Adrenal gland (tissue), 12 donors: ENCODE results near the gene PSG4. TPM values are rescaled to one million over a fixed set of nuclear protein-coding genes. Genes with fewer than 3 reads are reported as not detected.
"Not testable (repeated sequence)": the region's sequence is repeated elsewhere in the genome, so short reads cannot be mapped to it uniquely, and the experiment has no call there.

ENCODE experiments used
- DNase-seq, 7 donors: peaks; one replicate each; pipeline ENCODE4 v3.0.0-alpha.2; 2019 to 2020
- H3K27ac ChIP-seq, 5 donors: fragments of 200-600 bp; sonication (generic) in 4 of 5; 1 replicate in 3 of 5; 2 replicates in 2 of 5; pipeline versions ENCODE4 v1.5.1 to v1.8.0; 2016 to 2020; ENCODE audit warnings: mild to moderate bottlenecking in 1 of 5
- H3K27me3 ChIP-seq: fragments of 200-600 bp; 2 replicates; pipeline ENCODE4 v1.8.0; 2021
- H3K36me3 ChIP-seq, 2 donors: fragments of 200-600 bp; replicated peaks in 1 of 2; 1 replicate in 1 of 2; 2 replicates in 1 of 2; pipeline versions ENCODE4 v1.5.1 to v1.8.0; 2018 to 2022
- H3K4me1 ChIP-seq, 2 donors: fragments of 200-600 bp; replicated peaks in 1 of 2; 1 replicate in 1 of 2; 2 replicates in 1 of 2; pipeline versions ENCODE4 v1.5.1 to v1.8.0; 2018 to 2021
- H3K4me3 ChIP-seq, 4 donors: fragments of 200-600 bp; sonication (generic) in 3 of 4; one replicate each; pipeline ENCODE4 v1.5.1; 2016 to 2018
- H3K9me3 ChIP-seq, 3 donors: fragments of 200-600 bp; sonication (generic) in 1 of 3; replicated peaks in 1 of 3; 1 replicate in 2 of 3; 2 replicates in 1 of 3; pipeline versions ENCODE4 v1.5.1 to v1.8.0; 2016 to 2021
- POLR2A ChIP-seq, 2 donors: fragments of 450-650 bp; IDR thresholded peaks; one replicate each; pipeline ENCODE4 v1.6.1; 2017; ENCODE audit warnings: antibody characterized with exemption in 2 of 2, mild to moderate bottlenecking in 2 of 2, moderate library complexity in 1 of 2
- WGBS, 4 donors: extraction: QIAGEN DNeasy Blood & Tissue Kit in 2 of 4; methylation state at CpG; one replicate each; pipeline versions ENCODE4 v1.1.5 to v1.1.7; 2013 to 2017; 5-methylcytosine and 5-hydroxymethylcytosine counted together
- intact Hi-C, 2 donors: fragments of 100-400 bp; cut with DNase I; formaldehyde crosslinking; loops; one replicate each; pipeline versions ENCODE4 v1.14.1 to v1.15.0; 2022 to 2023
- polyA plus RNA-seq, 3 donors: library from polyadenylated mRNA; stranded (reverse); fragments of 200-250 nt in 2 of 3; fragments of 350-450 nt in 1 of 3; fragmentation: Illumina TruSeq in 1 of 3; extraction: RNeasy Lipid Tissue Mini Kit (QIAGEN cat#74804) in 1 of 3; gene quantifications; one replicate each; pipeline ENCODE4 v1.2.3, GENCODE V29; 2013 to 2014
- total RNA-seq, 9 donors: library from RNA; depleted of rRNA in 4 of 9; stranded (reverse); fragments of >200 nt in 4 of 9; fragments of 120-200 nt in 1 of 9; fragmentation: NEBNext Ultra II Directional in 1 of 9; extraction: Animal tissue kit (Norgen Biotek cat#: 25700) in 1 of 9; gene quantifications; one replicate each; pipeline versions ENCODE4 v1.1.0 to v1.2.4, GENCODE V29; 2013 to 2023
- TF ChIP-seq, protein P1 (sequence below), 6 experiments: fragments of 450-650 bp in 4 of 6; fragments of 200-600 bp in 2 of 6; sonication (generic) in 1 of 6; IDR thresholded peaks; 1 replicate in 5 of 6; 2 replicates in 1 of 6; pipeline versions ENCODE4 v1.5.1 to v1.8.0; 2016 to 2021; ENCODE audit warnings: antibody characterized with exemption in 6 of 6, mild to moderate bottlenecking in 2 of 6, moderate library complexity in 1 of 6
- donor health status: healthy with polysubstance abuse.
- donor health status: Bipolar disorder and iron deficiency.
- donor health status: DM: yes; HTN: yes; CAD: no.
- donor health status: DM: no; HTN: no; CAD: no.
- donor health status: DM: no; HTN: no; CAD: no.
- donor health status: DM: yes; HTN: yes; CAD: no.

PSG4 gene
- total and polyA plus RNA-seq, 12 donors, result 0.14 to 0.55 (median 0.38) TPM; not detected in 8

DNA sequence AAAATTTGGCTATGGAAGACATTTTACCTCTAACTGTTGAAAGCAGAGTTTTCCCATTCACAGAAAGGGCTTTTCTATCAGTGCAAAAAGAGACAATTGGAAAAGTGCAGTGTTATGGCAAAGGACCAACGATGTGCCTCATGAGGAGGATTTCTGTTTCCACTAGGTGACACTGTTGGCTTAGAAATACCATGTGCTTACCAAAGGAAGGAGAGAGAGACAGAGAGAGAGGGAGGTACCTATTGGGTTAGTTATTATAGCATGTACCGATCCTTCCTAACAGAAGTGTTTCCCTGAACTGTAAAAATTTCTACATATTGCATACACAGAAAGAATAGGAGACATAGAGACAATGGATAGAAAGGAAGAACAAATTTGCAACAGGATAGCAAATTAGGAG is 23.9 kb upstream of the PSG4 start:
- no peaks in the 10 kb centered on the region for H3K4me1 ChIP-seq
- H3K36me3 ChIP-seq, result no peaks in the 10 kb centered on the region
- H3K4me3 ChIP-seq, result no peak overlapping the region
- no peak overlapping the region for H3K27ac ChIP-seq
- no peaks in the 10 kb centered on the region for H3K27me3 ChIP-seq
- H3K9me3 ChIP-seq, result no peaks in the 10 kb centered on the region
- intact Hi-C loops, result no loop called here
- WGBS, 4 donors, result 77 to 88% (median 84%) methylated on average over 2 of the region's 2 CpGs
- no peak for TF ChIP-seq POLR2A (IDR thresholded peaks at IDR 0.05)
- TF ChIP-seq, protein P1, sequence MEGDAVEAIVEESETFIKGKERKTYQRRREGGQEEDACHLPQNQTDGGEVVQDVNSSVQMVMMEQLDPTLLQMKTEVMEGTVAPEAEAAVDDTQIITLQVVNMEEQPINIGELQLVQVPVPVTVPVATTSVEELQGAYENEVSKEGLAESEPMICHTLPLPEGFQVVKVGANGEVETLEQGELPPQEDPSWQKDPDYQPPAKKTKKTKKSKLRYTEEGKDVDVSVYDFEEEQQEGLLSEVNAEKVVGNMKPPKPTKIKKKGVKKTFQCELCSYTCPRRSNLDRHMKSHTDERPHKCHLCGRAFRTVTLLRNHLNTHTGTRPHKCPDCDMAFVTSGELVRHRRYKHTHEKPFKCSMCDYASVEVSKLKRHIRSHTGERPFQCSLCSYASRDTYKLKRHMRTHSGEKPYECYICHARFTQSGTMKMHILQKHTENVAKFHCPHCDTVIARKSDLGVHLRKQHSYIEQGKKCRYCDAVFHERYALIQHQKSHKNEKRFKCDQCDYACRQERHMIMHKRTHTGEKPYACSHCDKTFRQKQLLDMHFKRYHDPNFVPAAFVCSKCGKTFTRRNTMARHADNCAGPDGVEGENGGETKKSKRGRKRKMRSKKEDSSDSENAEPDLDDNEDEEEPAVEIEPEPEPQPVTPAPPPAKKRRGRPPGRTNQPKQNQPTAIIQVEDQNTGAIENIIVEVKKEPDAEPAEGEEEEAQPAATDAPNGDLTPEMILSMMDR (IDR thresholded peaks at IDR 0.05), result no peak
- no peak for DNase-seq

DNA sequence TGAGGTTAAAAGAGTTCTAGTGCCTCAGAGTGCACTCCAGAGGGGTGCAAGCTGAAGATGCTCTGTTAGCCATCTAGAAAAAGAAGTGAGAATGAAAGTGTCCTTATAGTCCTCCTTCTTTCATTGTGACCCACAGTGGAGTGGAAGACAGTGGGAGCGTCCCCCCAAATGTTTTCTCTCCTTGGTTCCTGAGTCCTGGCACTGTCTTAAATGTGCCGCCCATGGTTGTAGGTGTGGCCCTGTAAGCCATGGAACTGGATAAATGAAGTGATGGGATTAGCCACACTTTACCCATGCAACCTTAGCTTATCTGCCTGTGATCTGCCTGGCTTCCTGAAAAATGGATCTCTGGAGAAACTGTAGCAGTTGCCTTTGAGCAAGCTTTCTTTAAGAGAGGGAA is 23.3 kb upstream of the PSG4 start:
- H3K36me3 ChIP-seq, H3K4me1 ChIP-seq, DNase-seq, intact Hi-C loops, H3K27ac ChIP-seq, H3K4me3 ChIP-seq, H3K9me3 ChIP-seq, H3K27me3 ChIP-seq: not testable (repeated sequence)
- WGBS, 4 donors, result 49 to 71% (median 70%) methylated on average over 2 of the region's 2 CpGs

DNA sequence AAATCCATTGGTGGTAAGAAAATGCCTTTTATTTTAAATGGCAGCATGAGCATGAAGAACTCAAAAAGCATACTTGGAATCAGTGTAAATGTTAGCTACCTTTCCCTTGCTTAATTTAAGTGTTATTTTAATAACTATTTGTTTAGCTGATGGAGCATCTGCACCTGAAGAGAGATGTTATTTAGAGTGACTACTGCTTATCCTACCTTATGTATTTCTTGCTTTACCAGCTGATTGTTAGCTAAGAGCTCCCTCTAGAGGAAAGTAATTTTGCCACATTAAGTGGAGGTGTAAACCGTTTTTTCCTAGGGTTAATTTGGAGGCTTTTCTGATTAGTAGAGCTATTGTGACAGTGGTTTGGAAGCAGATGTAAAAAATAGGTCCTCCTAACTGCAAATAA is 21.5 kb upstream of the PSG4 start:
- H3K9me3 ChIP-seq, H3K27ac ChIP-seq, intact Hi-C loops, DNase-seq, H3K4me3 ChIP-seq, H3K36me3 ChIP-seq, H3K27me3 ChIP-seq, H3K4me1 ChIP-seq: not testable (repeated sequence)
- 66 to 82% (median 72%) methylated on average over 1 of the region's 1 CpG for WGBS, 4 donors

DNA sequence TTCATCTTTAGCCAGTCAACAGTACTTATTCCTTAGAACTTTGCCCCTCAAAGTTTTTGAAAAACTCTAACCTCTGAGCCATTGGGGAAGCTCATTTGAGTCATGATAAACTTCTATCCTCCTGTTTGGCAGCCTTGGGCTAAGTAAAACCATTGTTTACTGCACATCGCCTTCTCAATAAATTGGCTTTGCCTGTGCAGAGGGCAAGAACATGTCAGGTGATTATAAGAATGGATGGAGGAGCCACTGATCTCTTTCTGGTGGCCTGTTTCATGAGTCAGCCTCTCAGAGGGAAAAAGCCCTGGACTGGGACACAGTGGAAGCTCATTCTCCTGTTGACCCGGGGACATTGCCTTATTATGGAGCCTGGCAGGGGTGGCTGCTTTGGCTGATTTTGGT is 19.4 kb upstream of the PSG4 start:
- Histone ChIP-seq H3K9me3 (no peaks in the 10 kb centered on the region), H3K4me3 (no peak overlapping the region), H3K27me3 (no peaks in the 10 kb centered on the region), H3K27ac (no peak overlapping the region), H3K36me3 (no peaks in the 10 kb centered on the region), H3K4me1 (no peaks in the 10 kb centered on the region)
- WGBS, 4 donors, result 74 to 86% (median 83%) methylated on average over 2 of the region's 2 CpGs
- no peak for DNase-seq
- intact Hi-C loops, result no loop called here
- no peak for TF ChIP-seq POLR2A (IDR thresholded peaks at IDR 0.05)
- TF ChIP-seq, protein P1 (IDR thresholded peaks at IDR 0.05), result no peak

DNA sequence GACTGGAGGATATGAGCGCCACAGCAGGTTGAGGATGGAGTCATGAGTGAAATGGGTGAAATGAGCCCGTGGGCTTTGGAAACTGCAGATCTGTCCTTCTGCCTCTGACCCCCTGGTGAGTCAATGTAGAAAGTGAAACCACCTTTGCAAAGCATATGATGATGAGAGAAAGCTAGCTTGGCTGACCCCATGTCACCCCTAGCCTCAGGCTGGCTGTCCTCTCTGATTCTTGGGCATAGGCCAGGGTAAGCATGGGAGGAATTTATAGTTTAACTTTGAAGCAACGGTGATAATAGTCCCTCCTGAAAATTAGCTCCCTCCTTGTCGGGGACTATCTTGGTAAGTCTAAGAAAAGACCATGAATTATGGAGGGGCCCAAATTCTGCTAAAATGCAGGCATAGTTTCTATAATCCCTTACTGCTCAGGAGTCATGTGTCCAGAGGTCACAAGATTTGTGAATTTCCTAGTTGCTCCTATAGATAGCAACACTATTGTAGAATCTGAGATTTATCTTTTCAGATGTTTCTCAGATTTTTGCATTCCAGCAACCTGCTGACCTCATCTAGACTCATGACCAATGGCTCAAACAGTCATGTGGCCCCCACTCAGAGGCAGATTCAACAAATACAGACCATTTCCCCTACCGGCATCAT is 18.9 kb upstream of the PSG4 start:
- H3K4me3 ChIP-seq, intact Hi-C loops, H3K9me3 ChIP-seq, DNase-seq, H3K27me3 ChIP-seq, H3K4me1 ChIP-seq, H3K27ac ChIP-seq, H3K36me3 ChIP-seq: not testable (repeated sequence)
- WGBS, 4 donors, result 64 to 86% (median 73%) methylated on average over 5 of the region's 5 CpGs

DNA sequence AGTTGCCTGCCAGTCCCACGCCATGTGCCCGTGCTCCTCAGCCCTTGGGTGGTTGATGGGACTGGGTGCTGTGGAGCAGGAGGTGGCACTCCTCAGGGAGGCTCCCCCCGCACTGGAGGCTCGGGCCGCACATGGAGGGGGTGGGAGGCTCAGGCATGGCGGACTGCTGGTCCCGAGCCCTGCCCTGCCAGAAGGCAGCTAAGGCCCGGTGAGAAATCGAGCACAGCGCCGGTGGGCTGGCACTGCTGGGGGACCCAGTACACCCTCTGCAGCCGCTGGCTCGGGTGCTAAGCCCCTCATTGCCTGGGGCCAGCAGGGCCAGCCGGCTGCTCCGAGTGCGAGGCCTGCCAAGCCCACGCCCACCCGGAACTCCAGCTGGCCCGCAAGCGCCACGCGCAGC is 16.5 kb upstream of the PSG4 start:
- WGBS, 4 donors, result 75 to 98% (median 91%) methylated on average over 6 to 22 of the region's 22 CpGs
- DNase-seq, intact Hi-C loops, H3K27me3 ChIP-seq, H3K4me3 ChIP-seq, H3K36me3 ChIP-seq, H3K27ac ChIP-seq, H3K4me1 ChIP-seq, H3K9me3 ChIP-seq: not testable (repeated sequence)

DNA sequence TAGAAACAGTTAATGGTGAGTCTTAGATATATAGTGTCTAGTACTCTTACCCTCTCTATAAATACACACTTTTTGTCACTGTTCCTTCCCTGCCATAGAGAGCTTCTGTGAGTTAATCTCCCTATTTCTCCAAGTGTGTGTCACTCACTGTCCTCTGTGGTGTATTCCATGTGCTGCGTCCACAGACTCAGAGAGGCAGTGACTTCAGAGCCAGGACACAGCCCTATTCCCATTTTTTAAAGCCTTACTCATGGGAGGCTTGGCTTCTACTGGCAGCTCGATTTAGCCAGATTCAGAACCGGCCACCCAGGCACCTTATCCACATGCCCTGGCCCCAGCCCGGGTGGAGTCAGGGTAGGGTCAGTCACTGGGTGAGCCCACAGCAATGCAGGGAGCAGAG is 13.7 kb upstream of the PSG4 start:
- H3K27ac ChIP-seq, H3K36me3 ChIP-seq, H3K4me1 ChIP-seq, DNase-seq, intact Hi-C loops, H3K27me3 ChIP-seq, H3K9me3 ChIP-seq, H3K4me3 ChIP-seq: not testable (repeated sequence)
- 72 to 80% (median 75%) methylated on average over 4 of the region's 4 CpGs for WGBS, 4 donors

DNA sequence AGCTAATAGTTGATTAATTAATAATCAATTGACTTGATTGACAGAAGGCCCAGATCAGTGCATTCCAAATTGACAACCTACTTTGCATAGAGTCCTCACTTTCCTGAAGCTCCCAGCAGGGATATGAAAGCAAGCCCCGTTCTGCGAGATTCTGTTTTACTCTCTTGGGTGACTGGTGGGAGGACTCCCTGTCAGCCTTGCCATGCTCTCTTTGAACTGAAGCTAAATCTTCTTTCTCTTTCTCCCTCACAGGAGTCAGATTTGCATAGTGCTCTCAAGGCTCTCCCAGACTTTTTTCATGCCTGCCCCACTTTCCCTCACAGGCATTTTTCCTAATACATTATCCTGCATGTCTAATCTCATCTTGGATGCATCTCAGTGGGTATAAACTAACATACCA is 10.4 kb upstream of the PSG4 start:
- H3K4me1 ChIP-seq, intact Hi-C loops, H3K27me3 ChIP-seq, H3K27ac ChIP-seq, H3K36me3 ChIP-seq, DNase-seq, H3K4me3 ChIP-seq, H3K9me3 ChIP-seq: not testable (repeated sequence)
- 21 to 47% (median 34%) methylated on average over 2 of the region's 2 CpGs for WGBS, 4 donors
